Measurements from ENCODE around the gene ADCK1.

- TF ChIP-seq POLR2A (IDR thresholded peaks at IDR 0.05) (no peak), CTCF (IDR thresholded peaks at IDR 0.05) (no peak)
These were observed 67.6 kb downstream of the ADCK1 start for GRCh38 chr14:77867476-77867875.

Data from suprapubic skin (tissue), 3 donors.